A549 (cell line): ENCODE measurements around the gene CASP1. TPM values are rescaled to one million over a fixed set of nuclear protein-coding genes. Genes with fewer than 3 reads are reported as not detected.

Experiments used
- ATAC-seq, 2 experiments: fragments of 200-7000 bp in 1 of 2; fragments of >200 bp in 1 of 2; cut with Nextera tagmentation in 1 of 2; cut with Tn5 transposase in 1 of 2; 3 replicates each; pipeline versions ENCODE4 v1.8.0 to v1.9.1; 2018 to 2020; ENCODE audit warnings: mild to moderate bottlenecking in 1 of 2, moderate library complexity in 1 of 2
- CTCF ChIA-PET: fragments of 300-600 bp; sonication (Branson Sonifier 250); formaldehyde crosslinking; extraction: SDS; loops from one replicate; lab custom pipeline; 2021; ENCODE audit warnings: antibody characterized with exemption, inconsistent platforms; lab: Yijun Ruan, JAX
- POLR2A ChIA-PET: fragments of 350-600 bp; formaldehyde crosslinking; extraction: SDS; loops from one replicate; lab custom pipeline; 2021; ENCODE audit warnings: antibody characterized with exemption, inconsistent platforms; lab: Yijun Ruan, JAX
- DNase-seq, 2 experiments: peaks; one replicate each; pipeline versions ENCODE4 v3.0.0 to v3.0.0-alpha.2; 2011 to 2016; ENCODE audit warnings: low read depth in 1 of 2, low spot score in 1 of 2
- FAIRE-seq: peaks from 2 replicates; lab custom pipeline; 2011; peaks lifted over from hg19 to GRCh38; lab: Jason Lieb, UNC
- H3K27ac ChIP-seq, 2 experiments: fragments of >200 bp; sonication (Bioruptor Twin); formaldehyde crosslinking; 3 replicates each; pipeline ENCODE4 v1.5.1; 2016 to 2017
- H3K4me1 ChIP-seq: fragments of >200 bp; sonication (Bioruptor Twin); formaldehyde crosslinking; 3 replicates; pipeline ENCODE4 v1.6.1; 2016
- H3K4me2 ChIP-seq: fragments of >200 bp; sonication (Bioruptor Twin); formaldehyde crosslinking; 3 replicates; pipeline ENCODE4 v1.6.1; 2016
- H3K4me3 ChIP-seq: fragments of >200 bp; sonication (Bioruptor Twin); formaldehyde crosslinking; 3 replicates; pipeline ENCODE4 v1.5.1; 2016
- H3K9me3 ChIP-seq: fragments of >200 bp; sonication (Bioruptor Twin); formaldehyde crosslinking; 3 replicates; pipeline ENCODE4 v1.6.1; 2016
- BHLHE40 ChIP-seq: IDR thresholded peaks from 2 replicates; pipeline ENCODE4 v1.6.1; 2012; ENCODE audit warnings: low read depth, low read length, inconsistent platforms
- CBX8 ChIP-seq: fragments of 200-600 bp; sonication (generic); IDR thresholded peaks from 2 replicates; pipeline ENCODE4 v1.6.1; 2016
- CEBPB ChIP-seq, 2 experiments: fragments of >200 bp in 1 of 2; sonication (Bioruptor Twin) in 1 of 2; formaldehyde crosslinking in 1 of 2; IDR thresholded peaks; 2 replicates each; pipeline ENCODE4 v1.6.1; 2012 to 2016
- E2F6 ChIP-seq: IDR thresholded peaks from 2 replicates; pipeline ENCODE4 v1.6.1; 2012; ENCODE audit warnings: low read depth, borderline replicate concordance
- EHF ChIP-seq: fragments of 250-450 bp; sonication (Bioruptor Pico); IDR thresholded peaks from 2 replicates; pipeline ENCODE4 v1.5.0; 2020; ENCODE audit warnings: mild to moderate bottlenecking
- ELK1 ChIP-seq: fragments of 150-350 bp; IDR thresholded peaks from 2 replicates; pipeline ENCODE4 v1.6.1; 2014; ENCODE audit warnings: low read depth, mild to moderate bottlenecking, low read length
- FOSB ChIP-seq: fragments of 250-450 bp; sonication (Bioruptor Pico); IDR thresholded peaks from 2 replicates; pipeline ENCODE4 v1.5.0; 2020; ENCODE audit warnings: mild to moderate bottlenecking, moderate library complexity
- FOSL2 ChIP-seq, 2 experiments: fragments of 450-650 bp in 1 of 2; fragments of >200 bp in 1 of 2; sonication (Bioruptor Twin) in 1 of 2; formaldehyde crosslinking; IDR thresholded peaks; 2 replicates each; pipeline versions ENCODE4 v1.5.0 to v1.6.1; 2016 to 2020; ENCODE audit warnings: mild to moderate bottlenecking in 1 of 2, moderate library complexity in 1 of 2
- FOXS1 ChIP-seq: fragments of 250-450 bp; sonication (Bioruptor Pico); IDR thresholded peaks from 2 replicates; pipeline ENCODE4 v1.5.0; 2020; ENCODE audit warnings: mild to moderate bottlenecking, moderate library complexity
- GATA3 ChIP-seq: IDR thresholded peaks from 2 replicates; pipeline ENCODE4 v1.6.1; 2012; ENCODE audit warnings: borderline replicate concordance
- HMGXB4 ChIP-seq: fragments of 250-450 bp; sonication (Bioruptor Pico); IDR thresholded peaks from 2 replicates; pipeline ENCODE4 v1.5.0; 2021; ENCODE audit warnings: mild to moderate bottlenecking, moderate library complexity, borderline replicate concordance
- HOXA7 ChIP-seq: fragments of 250-450 bp; sonication (Bioruptor Pico); IDR thresholded peaks from 2 replicates; pipeline ENCODE4 v1.5.0; 2020; ENCODE audit warnings: mild to moderate bottlenecking, moderate library complexity
- JUNB ChIP-seq: fragments of >200 bp; sonication (Bioruptor Twin); formaldehyde crosslinking; IDR thresholded peaks from 2 replicates; pipeline ENCODE4 v1.6.1; 2016
- MAX ChIP-seq: IDR thresholded peaks from 2 replicates; pipeline ENCODE4 v1.6.1; 2012
- NFE2L2 ChIP-seq: fragments of 150-350 bp; conservative IDR thresholded peaks from 2 replicates; pipeline ENCODE4 v1.6.1; 2014; ENCODE audit warnings: low read length
- PBX3 ChIP-seq: IDR thresholded peaks from 2 replicates; pipeline ENCODE4 v1.6.1; 2012
- PHF8 ChIP-seq: fragments of 200-600 bp; sonication (generic); IDR thresholded peaks from 2 replicates; pipeline ENCODE4 v1.6.1; 2016; ENCODE audit warnings: low read depth, mild to moderate bottlenecking, antibody characterized with exemption, moderate library complexity, borderline replicate concordance
- RCOR1 ChIP-seq: fragments of 150-350 bp; IDR thresholded peaks from 2 replicates; pipeline ENCODE4 v1.6.1; 2014; ENCODE audit warnings: antibody characterized with exemption, low read length, low read depth
- SMC3 ChIP-seq: fragments of >200 bp; sonication (Bioruptor Twin); formaldehyde crosslinking; IDR thresholded peaks from 3 replicates; pipeline ENCODE4 v1.6.1; 2018; ENCODE audit warnings: inconsistent platforms
- TFCP2L1 ChIP-seq: fragments of 250-450 bp; sonication (Bioruptor Pico); IDR thresholded peaks from 2 replicates; pipeline ENCODE4 v1.5.0; 2021; ENCODE audit warnings: mild to moderate bottlenecking
- TP53 ChIP-seq: fragments of 250-450 bp; sonication (Bioruptor Pico); IDR thresholded peaks from 2 replicates; pipeline ENCODE4 v1.5.0; 2021; ENCODE audit warnings: mild to moderate bottlenecking, moderate library complexity
- ZC3H11A ChIP-seq: fragments of 450-650 bp; IDR thresholded peaks from 2 replicates; pipeline ENCODE4 v1.6.1; 2014; ENCODE audit warnings: antibody characterized with exemption, mild to moderate bottlenecking
- WGBS: methylation state at CpG from one replicate; pipeline ENCODE4 v1.1.6; 2017; ENCODE audit errors: missing lambda C conversion rate; 5-methylcytosine and 5-hydroxymethylcytosine counted together
- polyA plus RNA-seq, 4 experiments: library from polyadenylated mRNA; depleted of rRNA in 3 of 4; stranded (reverse); fragments of >200 nt; fragmentation: RNase III in 1 of 4; extraction: RNeasy Plus Mini Kit Qiagen cat#74134 plus additional on column Dnase treatment in 1 of 4; gene quantifications; 2 replicates in 3 of 4; 3 replicates in 1 of 4; pipeline ENCODE4 v1.2.3, GENCODE V29; 2011 to 2017
- TF ChIP-seq, protein P1 (sequence below): fragments of 450-650 bp; IDR thresholded peaks from 2 replicates; pipeline ENCODE4 v1.6.1; 2014; ENCODE audit warnings: antibody characterized with exemption

The CASP1 gene
- polyA plus RNA-seq, 2 of the 4 experiments (the other 2 are of a cell fraction): 0.06 to 0.15 TPM

GRCh38 chr11:105022527-105022926 lies 12.4 kb downstream of the CASP1 start:
- no peak overlapping the region for H3K4me3 ChIP-seq
- TF ChIP-seq CBX8: no peak
- no peak for TF ChIP-seq FOSL2 (IDR thresholded peaks at IDR 0.05)
- no peak for TF ChIP-seq FOSL2 (CRISPR knock-in tag; IDR thresholded peaks at IDR 0.05)
- no peak for TF ChIP-seq PBX3
- TF ChIP-seq JUNB: no peak
- TF ChIP-seq HOXA7: no peak
- H3K27ac ChIP-seq: no peak overlapping the region
- no peak for DNase-seq
- no peaks in the 10 kb centered on the region for H3K9me3 ChIP-seq
- WGBS: 23% methylated on average over 2 of the region's 2 CpGs
- no peak for FAIRE-seq
- no peaks in the 10 kb centered on the region for H3K4me1 ChIP-seq
- no peak for ATAC-seq
- POLR2A ChIA-PET: no interaction called here
- no peak overlapping the region for H3K4me2 ChIP-seq
- CTCF ChIA-PET: no interaction called here

DNA sequence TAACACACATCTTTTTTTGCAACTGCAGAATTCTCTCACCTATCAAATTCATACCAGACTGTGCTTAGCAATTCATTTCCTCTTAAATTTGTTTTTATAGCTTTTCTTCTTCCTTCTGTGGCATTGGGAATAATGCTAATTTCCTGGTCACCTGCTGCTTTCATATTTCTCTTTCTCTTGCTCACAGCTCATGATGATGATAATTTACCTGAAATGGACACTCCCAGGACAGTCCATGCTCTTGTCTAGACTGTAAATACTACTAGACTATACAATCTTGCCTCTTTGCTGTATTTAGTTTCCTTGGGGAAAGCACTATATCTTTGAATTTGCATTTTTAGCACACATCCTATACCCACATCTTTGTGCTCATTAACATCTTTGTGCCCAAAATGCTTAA lies 27.5 kb downstream of the CASP1 start:
- H3K4me3 ChIP-seq: no peak overlapping the region
- H3K27ac ChIP-seq: no peak overlapping the region
- POLR2A ChIA-PET: no interaction called here
- CTCF ChIA-PET: no interaction called here
- no peak overlapping the region for H3K4me2 ChIP-seq
- 0 out of 3 replicates have a peak, but pooled peaks cover 5% of the 10 kb centered on the region for H3K4me1 ChIP-seq
- no peaks in the 10 kb centered on the region for H3K9me3 ChIP-seq
- no peak for DNase-seq
- ATAC-seq: no peak
- no peak for FAIRE-seq
- no peak for TF ChIP-seq CEBPB (IDR thresholded peaks at IDR 0.05)
- TF ChIP-seq, all 56 proteins: peak for 0

- TF ChIP-seq BHLHE40 (no peak), PHF8 (no peak), TP53 (no peak), E2F6 (no peak), EHF (CRISPR knock-in tag) (no peak), FOSL2 (IDR thresholded peaks at IDR 0.05) (no peak), FOSL2 (CRISPR knock-in tag; IDR thresholded peaks at IDR 0.05) (no peak), SMC3 (no peak), FOSB (CRISPR knock-in tag) (no peak), TFCP2L1 (CRISPR knock-in tag) (no peak), MAX (no peak), HMGXB4 (CRISPR knock-in tag) (no peak), ZC3H11A (no peak), FOXS1 (CRISPR knock-in tag) (no peak), GATA3 (no peak), NFE2L2 (no peak), RCOR1 (no peak), ELK1 (no peak)
- TF ChIP-seq, protein P1, sequence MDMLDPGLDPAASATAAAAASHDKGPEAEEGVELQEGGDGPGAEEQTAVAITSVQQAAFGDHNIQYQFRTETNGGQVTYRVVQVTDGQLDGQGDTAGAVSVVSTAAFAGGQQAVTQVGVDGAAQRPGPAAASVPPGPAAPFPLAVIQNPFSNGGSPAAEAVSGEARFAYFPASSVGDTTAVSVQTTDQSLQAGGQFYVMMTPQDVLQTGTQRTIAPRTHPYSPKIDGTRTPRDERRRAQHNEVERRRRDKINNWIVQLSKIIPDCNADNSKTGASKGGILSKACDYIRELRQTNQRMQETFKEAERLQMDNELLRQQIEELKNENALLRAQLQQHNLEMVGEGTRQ: no peak
- FAIRE-seq (no peak), ATAC-seq (no peak), DNase-seq (no peak)
- CTCF ChIA-PET: no interaction called here
- H3K9me3 ChIP-seq: no peaks in the 10 kb centered on the region
- H3K4me2 ChIP-seq: no peak overlapping the region
- POLR2A ChIA-PET: no interaction called here
- H3K4me1 ChIP-seq: 0 out of 3 replicates have a peak, but pooled peaks cover 5% of the 10 kb centered on the region
- H3K27ac ChIP-seq: no peak overlapping the region
- H3K4me3 ChIP-seq: no peak overlapping the region
- WGBS: 59% methylated on average over 3 of the region's 3 CpGs
These were observed 29.5 kb downstream of the CASP1 start for GRCh38 chr11:105005451-105005845.
